D341Med (cell line): ENCODE measurements around the gene NUBP2.

ENCODE experiments used
- DNase-seq: peaks from one replicate; pipeline ENCODE4 v3.0.0; 2012; ENCODE audit warnings: low spot score

NUBP2 gene

DNA sequence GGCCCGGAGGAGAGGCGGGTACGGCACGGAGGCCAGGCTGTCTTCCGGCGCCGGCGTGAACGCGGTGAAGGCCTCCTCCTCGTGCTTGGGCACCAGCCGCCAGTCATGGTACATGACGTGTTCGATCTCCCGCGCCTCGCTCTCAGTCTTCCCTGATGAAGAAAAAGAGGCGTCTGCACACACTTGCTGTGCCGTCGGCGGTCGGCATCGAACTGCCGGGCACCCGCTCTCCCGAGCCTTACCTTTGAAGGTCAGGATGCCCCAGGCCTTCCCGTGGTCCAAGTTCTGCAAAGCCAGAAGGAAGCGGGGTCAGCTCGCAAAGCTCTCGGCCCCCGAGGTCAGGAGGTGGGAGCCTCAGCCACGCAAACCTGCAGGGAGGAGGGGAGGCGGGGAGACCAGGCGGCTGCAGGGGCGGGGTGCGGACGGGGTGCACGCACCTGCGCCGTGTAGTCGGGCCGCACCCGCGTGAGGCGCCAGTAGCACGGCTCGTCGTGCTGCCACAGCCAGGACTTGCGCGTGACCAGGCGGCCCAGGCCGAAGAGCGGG, 10.3 kb upstream of the NUBP2 start, which contains the start of gene EME2:
EME2 (plus strand) TSS at position 449 of the 546 bp plus-strand sequence. CDS start 418 bp downstream, outside the sequence.
- DNase-seq, result no peak

DNA sequence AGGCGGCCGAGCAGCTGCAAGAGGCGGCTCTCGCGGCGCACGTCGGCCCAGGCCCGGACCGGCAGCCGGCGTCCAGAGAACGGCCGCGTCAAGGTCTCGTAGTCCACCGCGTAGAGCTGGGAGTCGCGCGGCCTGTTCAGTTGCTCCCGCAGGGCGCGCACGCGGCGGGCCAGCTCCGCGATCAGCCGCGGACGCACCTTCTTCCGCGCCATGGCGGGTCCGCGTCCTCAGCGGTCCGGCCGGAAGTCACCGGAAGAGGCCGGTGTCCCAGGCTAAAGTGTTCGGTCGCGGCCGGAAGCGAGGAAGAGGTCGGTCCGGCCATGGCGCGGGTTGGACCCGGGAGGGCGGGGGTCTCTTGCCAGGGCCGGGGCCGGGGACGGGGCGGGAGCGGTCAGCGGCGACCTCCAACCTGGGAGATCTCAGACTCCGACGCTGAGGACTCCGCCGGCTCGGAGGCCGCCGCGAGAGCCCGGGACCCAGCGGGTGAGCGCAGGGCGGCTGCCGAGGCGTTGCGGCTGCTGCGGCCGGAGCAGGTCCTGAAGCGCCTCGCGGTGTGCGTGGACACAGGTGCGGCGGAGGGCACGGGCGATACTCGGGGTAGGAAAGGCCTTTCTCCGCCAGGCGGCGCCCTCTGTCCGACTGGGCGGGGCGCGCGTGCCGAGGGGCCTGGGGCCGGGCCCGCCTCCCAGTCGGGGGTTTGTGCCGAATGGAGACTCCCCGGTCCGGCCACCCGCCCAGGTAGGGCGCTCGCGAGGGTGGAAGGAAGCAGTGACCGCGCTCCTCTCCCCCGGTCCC, 9.7 kb upstream of the NUBP2 start, which contains the start of gene MRPS34:
MRPS34 (minus strand) TSS at position 227 of the 795 bp plus-strand sequence; CDS start at position 212, 15 bp downstream.
- DNase-seq, result peak; percentile 87

DNA sequence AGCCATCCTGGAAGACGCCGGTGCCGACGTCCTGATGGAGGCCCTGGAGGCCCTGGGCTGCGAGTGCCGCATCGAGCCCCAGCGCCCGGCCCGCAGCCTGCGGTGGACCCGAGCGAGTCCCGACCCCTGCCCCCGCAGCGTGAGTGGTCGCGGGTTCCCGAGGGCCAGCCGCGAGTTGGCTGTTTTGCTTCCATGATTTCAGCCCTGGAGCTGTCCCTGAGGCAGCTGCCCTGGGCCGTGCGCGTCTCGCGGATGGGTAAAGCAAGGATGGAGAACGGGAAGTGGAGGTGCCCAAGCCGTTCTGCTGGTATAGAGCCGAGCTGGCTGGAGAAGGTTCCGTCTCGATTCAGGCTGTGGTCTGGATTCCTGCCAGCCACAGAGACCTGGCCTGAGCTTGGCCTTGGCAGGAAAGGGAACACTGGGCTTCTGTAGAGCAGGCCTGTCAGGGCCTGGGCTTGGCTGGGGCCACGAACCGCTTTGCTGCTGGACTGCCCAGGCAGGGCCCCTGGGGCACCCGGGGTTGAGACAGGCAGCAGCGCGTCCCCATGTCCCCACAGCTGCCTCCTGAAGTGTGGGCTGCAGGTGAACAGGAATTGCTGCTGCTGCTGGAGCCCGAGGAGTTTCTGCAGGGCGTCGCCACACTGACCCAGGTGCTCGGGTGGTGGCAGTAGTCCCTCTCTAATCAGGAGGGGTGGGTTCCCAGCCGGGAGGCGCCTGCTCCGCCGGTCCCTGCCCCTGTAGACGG, 8.9 kb upstream of the NUBP2 start:
- no peak for DNase-seq

DNA sequence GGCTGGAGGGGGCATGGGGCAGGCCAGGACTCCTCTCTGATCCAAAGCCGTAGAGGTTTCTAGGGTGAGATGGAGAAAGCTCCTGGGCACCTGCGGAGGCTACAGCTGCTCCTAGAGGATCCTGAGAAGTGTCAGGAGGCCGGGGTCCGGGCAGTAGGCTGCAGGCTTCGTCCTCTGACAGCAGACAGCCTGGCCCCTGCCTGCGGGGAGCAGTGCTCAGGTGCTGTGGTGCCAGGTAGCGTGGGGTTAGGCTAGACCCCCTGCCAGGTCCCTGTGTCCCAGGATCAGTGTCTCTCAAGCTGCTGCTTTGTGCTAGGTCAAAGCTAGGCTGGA, 8.3 kb upstream of the NUBP2 start:
- no peak for DNase-seq

DNA sequence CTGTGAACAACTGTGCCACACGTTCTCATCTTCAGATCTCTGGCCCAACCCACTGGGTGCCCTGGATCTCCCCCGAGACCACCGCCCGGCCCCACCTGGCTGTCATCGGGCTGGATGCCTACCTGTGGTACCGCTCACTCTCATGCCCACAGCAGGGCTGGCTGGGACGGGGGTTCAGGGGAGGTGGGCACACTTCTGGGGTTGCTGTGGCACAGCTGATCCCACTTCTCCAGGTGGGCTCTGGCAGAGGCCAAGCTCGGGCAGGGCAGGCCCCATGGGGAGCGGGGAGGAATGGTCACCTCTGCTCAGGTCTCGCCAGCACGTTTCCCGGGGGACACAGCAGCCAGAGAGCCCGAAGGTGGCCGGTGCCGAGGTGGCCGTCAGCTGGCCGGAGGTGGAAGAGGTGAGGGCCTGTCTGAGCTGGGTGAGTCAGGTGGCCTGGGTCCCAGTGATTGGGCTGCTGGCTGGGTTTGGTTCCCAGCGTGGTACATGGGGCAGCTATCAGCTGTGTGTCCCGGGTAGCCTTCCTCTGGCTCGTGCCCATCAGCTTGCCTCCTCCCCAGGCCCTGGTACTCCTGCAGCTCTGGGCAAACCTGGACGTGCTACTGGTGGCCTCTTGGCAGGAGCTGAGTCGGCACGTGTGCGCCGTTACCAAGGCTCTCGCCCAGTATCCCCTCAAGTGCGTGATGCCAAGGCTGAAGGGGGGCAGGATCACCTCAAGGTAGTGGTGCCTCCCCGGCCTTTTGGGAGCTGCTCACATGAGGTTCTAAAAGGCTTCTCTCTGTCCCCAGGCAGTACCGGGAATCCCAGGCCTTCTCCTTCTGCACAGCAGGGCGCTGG, 7.5 kb upstream of the NUBP2 start:
- no peak for DNase-seq

DNA sequence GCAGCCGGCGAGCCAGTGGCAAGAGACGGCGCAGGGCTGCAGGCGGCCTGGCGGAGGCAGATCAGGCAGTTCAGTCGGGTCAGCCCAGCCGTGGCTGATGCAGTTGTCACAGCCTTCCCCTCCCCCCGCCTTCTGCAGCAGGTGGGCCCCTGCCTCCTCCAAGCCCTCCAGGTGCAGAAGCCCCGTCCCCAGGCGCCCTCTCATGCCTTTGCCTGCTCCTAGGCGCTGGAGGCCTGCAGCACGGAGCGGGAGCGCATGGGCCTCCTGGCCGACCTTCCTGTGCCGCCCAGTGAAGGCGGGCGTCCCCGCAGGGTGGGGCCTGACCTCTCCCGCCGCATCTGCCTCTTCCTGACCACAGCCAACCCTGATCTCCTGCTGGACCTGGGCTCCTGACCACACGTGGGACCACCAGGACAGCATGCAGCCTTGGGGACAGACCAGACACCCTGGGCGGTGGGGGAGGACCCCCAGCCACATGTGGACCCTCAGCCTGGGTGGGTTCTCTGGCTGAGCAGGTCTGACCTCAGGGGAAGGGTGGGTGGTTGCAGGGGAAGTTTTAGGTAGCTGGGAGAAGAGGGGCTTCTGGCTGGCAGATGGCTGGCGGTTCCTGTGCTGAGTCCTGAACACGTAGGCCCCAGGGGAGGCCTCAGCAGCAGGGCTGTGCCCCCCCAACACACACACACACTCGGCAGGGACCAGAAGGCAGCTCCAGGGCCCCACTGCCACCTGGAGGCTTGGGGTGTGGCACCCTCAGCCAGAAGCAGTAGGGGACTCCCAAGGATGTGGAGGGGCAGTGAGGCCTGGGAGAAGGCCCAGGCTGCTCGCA, 6.7 kb upstream of the NUBP2 start:
- DNase-seq, result peak; percentile 69

DNA sequence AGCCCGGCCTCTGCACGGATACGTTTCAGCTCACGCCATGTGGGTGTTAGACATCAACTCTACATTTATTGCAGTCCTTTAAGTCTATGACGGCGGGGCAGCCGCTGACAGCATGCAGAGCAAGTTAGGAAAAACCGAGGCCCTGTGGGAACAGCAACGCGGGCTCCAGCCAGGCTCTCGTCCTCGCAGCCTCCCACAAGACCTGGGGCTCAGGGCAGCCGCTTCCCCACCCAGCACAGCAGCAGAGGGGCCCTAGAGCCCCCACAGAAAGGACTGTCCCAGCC, 6.1 kb upstream of the NUBP2 start:
- DNase-seq, result no peak

DNA sequence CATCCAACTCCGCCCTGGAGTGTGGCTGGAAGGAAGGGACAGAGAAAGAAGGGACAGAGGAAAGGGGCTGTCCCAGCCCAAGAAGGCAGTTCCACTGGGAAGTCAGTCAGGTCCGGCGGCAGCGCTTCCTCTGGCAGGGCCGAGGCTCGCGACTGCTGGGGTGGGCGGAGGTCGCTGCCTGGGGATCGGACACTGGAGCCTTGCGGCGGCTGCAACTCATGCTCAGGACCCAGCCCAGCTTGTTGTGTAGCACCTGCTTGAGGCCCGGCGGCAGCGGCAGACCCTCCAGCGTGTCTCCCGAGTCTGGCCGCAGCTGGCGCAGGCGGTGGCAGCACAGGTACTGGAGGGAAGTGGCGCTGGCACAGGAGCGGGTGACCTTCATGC, 5.8 kb upstream of the NUBP2 start:
- no peak for DNase-seq

DNA sequence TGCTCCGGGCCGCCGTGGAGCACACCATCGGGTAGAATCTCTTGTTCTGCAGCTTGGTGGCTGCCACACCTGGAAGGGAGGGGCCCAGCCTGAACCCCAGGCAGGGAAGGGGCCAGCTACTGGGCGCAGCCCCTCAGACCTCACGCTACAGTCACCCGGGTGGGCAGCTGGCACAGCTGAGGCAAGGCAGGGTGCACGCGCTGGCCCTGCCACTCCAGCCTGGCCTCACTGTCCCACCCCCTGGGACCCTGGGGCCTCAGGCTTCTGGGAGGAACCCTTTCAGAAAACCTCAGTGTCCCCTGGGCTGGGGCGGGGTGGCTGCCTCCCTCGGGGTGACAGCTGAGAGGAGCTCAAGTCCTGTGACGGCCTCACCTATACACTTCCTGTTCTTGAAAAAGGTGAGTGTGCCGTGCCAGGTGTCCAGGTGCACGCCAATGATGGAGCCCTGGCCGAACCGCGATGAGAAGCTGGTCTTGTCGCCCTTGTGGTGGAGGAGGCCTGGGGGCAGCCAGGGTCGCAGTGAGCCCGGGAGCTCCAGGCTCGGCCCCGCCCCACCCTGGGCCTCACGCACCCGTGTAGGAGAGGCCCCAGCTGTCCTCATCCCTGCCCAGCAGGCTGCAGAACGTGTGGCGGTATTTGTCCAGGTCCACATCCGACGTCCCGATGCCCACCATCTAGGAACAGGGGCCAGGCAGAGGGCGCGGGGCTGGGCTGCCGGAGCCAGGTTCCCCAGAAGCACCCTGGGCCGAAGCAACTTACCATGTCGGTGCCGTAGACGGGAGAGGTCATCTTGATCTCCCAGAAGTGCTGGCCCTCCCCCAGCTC, 5.2 kb upstream of the NUBP2 start:
- no peak for DNase-seq

DNA sequence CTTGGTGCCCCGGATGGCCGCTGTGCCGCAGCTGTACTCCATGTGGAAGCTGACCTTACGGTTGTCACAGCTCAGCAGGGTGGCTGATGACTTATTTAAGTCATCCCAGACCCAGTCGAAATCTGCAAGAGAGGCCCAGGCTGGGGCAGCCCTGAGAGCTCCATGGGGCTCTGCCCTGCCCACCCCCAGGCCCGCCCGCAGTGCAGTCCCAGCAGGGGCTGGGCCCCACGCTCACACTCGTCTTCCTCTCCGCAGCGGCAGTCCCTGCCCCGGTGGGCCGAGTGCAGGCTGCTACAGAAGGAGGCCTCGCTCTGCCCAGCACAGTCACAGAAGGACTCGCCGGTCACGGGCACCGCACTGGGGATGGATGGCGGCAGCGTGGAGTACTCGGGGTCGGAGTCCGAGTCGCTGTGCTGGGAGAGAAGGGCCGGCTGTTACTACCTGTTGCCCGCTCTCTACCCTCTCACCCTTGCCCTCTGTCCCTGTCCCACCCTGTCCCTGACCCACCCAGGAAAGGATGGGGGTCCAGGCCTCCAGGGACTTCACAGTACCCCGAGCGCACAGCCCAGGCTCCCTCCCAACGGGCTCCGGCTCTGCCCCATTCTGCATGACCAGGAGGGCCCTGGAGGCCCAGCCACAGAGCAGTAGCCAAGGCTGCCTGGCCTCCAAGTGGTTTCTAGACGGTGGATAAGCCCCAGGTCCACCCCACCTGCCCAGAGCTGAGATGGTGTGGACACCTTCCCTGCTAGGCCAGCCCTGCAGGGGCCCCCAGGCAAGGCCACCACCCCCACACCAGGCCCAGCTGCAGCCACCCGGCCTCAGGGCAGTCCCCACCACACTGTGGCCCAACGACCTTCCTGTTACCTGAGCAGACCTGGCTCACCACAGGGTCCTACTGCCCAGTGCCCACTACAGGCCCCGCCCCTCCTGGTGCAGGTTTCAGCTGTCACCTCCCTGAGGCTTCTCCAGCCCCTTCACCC, 4.3 kb upstream of the NUBP2 start:
- no peak for DNase-seq

DNA sequence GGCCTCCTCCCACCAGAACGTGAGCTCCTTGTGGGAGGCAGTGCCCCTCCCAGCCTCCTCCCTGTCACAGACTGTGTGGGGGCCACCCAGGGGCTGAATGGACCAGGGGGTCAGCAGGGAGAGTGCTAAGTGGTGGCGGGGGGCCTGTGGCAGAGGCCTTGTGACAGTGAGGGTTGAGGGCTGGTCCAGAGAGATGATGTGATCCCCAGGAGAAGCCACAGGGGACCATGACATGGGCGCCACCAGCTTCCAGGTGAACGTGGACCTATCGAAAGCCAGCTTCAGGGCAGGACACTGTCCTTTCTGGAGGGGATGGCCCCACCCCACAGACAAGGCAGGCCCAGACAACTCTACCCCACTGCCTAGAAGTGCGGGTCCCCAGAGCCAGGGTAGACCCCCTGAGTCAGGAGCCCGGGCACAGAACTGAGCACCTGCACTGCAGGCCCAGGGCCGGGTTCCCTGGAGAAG, 3.5 kb upstream of the NUBP2 start:
- no peak for DNase-seq

DNA sequence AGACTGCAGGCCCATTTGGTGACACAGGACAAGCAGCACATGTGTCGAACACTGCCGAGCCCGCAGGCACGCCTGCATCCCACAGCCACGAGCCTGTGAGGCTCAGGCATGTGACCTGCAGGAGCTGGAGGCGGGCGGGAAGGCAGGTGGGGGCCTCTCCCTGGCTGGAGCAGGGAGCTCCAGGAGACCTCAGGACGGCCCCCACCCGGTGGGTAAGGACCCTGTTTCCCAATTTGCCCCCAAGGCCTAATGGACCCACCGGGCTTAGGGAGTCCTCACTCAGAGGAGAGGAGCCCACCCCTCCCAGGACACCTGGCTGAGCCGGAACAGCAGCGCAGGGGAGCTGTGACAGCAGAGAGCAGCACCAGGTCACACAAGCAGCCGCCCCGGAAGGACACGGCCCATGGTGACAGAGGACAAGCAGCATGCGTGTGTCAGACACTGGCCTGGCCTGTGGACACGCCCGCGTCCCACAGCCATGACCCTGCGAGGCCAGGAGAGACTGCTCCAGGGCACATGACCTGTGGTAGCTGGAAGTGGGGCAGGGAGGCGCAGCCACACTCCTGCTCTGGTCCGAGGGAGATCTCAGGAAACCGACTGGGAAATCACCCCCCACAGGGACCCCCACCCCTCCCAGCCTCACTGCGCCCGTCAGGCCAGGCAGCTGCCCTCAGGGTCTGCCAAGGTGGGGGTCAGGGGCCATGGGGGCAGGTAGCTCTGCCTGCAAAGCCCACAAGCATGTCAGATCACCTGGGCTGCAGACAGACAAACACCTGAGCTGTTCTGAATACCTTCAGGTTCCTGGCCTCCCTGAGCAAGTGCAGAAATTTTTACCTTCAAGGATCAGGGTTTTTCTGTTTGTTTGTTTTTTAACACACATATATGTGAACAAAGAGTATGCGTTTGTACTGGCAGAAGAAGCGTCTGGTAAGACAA, 2.8 kb upstream of the NUBP2 start:
- DNase-seq, result no peak

DNA sequence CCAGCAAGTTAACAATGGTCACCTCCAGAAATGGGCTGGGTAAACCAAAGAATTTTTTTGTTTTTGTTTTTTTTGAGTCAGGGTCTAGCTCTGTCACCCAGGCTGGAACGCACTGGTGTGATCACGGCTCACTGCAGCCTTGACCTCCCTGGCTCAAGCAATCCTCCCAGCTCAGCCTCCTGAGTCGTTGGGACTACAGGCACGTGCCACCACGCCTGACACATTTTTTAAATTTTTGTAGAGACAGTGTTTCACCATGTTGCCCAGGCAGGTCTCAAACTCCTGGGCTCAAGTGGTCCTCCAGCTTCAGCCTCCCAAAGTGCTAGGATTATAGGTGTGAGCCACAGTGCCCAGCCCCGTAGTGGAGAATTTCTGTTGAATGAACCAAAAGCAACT, 2.1 kb upstream of the NUBP2 start:
- DNase-seq, result no peak

DNA sequence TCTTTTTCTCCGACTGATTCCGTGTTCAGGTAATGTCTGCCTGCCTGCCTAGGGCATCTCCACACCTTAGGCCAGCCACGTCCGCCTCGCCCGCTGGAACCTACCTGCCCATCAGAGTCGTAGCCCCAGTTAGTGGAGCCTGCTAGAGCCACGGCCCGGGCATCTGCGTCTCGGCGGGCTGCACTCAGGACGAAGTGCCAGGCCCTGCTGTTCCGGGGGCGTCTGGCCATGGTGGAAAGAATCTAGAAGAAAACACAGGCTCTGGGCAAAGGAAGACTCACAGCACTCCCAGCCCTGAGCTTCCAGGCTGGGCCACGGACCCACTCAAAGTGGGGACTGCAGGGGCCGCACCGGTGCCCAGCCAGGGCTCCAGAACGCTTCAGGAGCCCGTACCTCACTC, 1.5 kb upstream of the NUBP2 start:
- no peak for DNase-seq

DNA sequence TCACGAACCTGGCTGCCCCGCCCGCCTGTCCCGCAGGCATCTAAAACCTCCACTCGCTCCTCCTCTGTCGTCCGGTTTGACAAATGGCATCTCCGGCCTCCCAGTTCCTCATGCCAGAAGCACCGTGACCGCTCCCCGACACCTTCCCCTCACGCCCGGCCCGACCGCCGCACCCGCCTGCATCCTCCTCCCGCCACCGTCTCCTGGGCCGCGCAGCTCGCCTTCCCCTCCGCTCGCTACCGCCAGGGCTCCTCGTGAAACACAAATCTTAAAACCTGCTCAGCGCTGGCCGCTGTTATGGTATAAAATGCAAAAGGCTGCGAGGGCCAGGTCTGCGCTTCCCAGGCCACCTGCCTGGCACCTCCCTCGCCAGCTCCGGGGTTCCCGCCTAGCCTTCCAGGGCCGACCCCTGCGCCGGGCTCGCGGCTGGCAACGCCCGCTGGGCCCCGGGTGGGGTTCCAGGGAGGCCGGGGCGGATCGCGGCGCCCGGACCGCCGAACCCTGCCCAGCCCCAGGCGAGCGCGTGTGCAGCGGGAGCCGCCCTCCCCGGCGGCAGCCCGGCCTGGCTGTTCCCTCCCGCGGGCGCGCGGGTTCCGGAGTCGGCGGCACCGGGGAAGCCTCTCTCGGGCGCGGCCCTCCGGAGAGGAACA, 877 bp upstream of the NUBP2 start:
- DNase-seq, result peak; percentile 69

DNA sequence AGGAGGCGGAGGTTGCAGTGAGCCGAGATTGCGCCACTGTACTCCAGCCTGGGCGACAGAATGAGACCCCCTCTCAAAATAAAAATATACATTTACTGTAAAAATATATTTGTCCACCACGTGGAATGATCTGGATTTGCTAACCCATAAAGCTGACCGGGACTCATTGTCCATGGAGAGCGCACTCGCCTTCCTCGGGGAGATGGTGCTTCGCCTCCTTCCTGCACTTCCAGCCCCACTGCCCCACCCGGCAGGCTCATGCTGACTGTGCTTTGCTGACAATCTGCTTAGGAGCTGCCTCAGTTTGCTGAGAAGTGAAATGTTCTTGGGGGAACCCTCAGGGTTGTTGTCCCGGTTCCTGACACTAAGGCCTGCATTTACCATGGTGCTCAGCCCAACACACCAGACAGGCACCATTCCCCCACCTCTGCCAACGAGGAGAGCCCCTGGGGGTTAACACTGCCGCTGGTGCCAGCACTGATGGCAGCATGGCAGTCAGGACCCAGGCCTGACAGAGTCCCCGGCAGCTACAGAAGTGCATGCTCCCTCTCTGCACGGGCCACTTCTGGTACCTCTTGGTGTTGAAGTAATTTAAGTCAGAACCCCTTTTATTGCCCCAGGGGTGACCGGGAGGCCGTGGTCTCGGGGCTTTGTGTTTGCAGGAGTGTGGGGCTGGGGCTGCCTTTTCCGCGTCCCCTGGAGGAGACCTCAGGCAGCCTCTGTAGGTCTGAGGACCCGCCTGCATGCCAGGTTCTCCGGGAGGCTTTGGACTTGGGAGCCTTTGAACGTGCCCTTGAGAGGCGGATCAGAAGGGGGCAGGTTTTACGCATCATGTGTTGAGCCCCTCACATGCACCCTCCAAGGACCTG, 2.5 kb downstream of the NUBP2 start:
- DNase-seq, result no peak

DNA sequence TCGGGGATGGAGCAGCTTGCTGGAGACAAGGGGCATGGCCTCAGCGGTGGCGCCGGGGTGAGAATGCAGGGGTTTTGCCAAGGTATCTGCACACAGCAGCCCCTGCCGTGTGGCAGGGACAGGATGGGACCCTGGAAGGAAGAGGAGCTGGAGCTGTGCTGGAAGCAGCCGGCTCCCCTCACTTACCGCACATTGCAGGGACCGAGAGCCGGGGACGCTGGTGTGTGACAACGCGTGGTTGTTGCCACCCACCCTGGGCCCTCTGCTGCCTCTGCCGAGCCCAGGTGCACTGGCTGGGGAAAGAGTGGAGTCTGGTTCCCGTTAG, 3.0 kb downstream of the NUBP2 start:
- DNase-seq, result no peak
